Measurements from ENCODE around the gene ARFGAP3.

DNA sequence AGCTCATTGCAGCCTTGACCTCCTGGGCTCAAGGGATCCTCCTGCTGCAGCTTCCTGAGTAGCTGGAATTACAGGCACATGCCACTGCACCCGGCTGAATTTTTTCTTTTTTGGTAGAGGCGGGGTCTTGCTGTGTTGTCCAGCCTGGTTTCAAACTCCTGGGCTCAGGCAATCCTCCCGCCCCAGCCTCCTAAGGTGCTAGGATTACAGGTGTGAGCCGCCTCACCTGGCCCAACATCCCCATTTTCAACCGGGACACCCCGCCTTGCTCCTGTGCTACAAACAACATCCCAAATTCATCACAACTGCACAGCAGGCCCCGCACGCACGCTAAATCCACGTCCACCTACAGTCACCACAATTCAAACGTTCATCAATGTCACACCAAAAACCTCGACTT is 61.0 kb downstream of the ARFGAP3 start:
- TF ChIP-seq ZNF384 (IDR thresholded peaks at IDR 0.05) (no peak), BHLHE40 (IDR thresholded peaks at IDR 0.05; ENCODE audit: borderline replicate concordance) (no peak), LEF1 (IDR thresholded peaks at IDR 0.05; ENCODE audit: borderline replicate concordance) (no peak), FOXK2 (IDR thresholded peaks at IDR 0.05) (no peak), SP1 (IDR thresholded peaks at IDR 0.05) (no peak), HDGF (IDR thresholded peaks at IDR 0.05; ENCODE audit: borderline replicate concordance) (no peak), ELF4 (IDR thresholded peaks at IDR 0.05) (no peak), CTBP1 (IDR thresholded peaks at IDR 0.05; ENCODE audit: borderline replicate concordance) (no peak), FOXM1 (IDR thresholded peaks at IDR 0.05; ENCODE audit: borderline replicate concordance) (no peak)
